Caco-2 (cell line): ENCODE results near the gene DNAAF8. TPM values are rescaled to one million over a fixed set of nuclear protein-coding genes. Genes with fewer than 3 reads are reported as not detected.

Experiments used
- BruUV-seq: library from RNA; stranded (reverse); fragments of 400-500 nt; replicated peaks from 2 replicates; lab custom pipeline; 2021; lab: Mats Ljungman, UMichigan
- CTCF ChIA-PET: fragments of 300-600 bp; sonication (Branson Sonifier 250); formaldehyde crosslinking; loops from one replicate; lab custom pipeline; 2022; ENCODE audit warnings: antibody characterized with exemption; lab: Charles Lee
- POLR2A ChIA-PET: fragments of 300-600 bp; sonication (Branson Sonifier 250); formaldehyde crosslinking; loops from one replicate; lab custom pipeline; 2022; ENCODE audit warnings: antibody characterized with exemption; lab: Charles Lee
- DNase-seq, 2 experiments: peaks; one replicate each; pipeline versions ENCODE4 v3.0.0 to v3.0.0-alpha.2; 2020 to 2022
- H3K27me3 ChIP-seq: replicated peaks from 2 replicates; pipeline ENCODE4 v1.6.0; 2011; ENCODE audit warnings: low read length; ENCODE audit not compliant: control insufficient read depth, insufficient read depth
- H3K36me3 ChIP-seq: 2 replicates; pipeline ENCODE4 v1.5.1; 2011; ENCODE audit warnings: low read length; ENCODE audit not compliant: control insufficient read depth, insufficient read depth
- H3K4me1 ChIP-seq: fragments of 250-450 bp; sonication (Bioruptor Pico); 2 replicates; pipeline ENCODE4 v1.5.1; 2020; ENCODE audit warnings: mild to moderate bottlenecking
- H3K4me3 ChIP-seq: 2 replicates; pipeline ENCODE4 v1.5.1; 2011; ENCODE audit warnings: low read depth, mild to moderate bottlenecking, control low read depth, low read length
- H3K9me3 ChIP-seq: fragments of 250-450 bp; sonication (Bioruptor Pico); 2 replicates; pipeline ENCODE4 v1.5.1; 2020; ENCODE audit warnings: mild to moderate bottlenecking, moderate library complexity
- H3K27ac Mint-ChIP-seq: one replicate; pipeline ENCODE4 v1.8.0; 2022; ENCODE audit warnings: mixed read lengths; ENCODE audit not compliant: unreplicated experiment
- H3K27me3 Mint-ChIP-seq: one replicate; pipeline ENCODE4 v1.8.0; 2022; ENCODE audit warnings: mixed read lengths; ENCODE audit not compliant: insufficient read depth, unreplicated experiment
- H3K36me3 Mint-ChIP-seq: one replicate; pipeline ENCODE4 v1.8.0; 2022; ENCODE audit warnings: mild to moderate bottlenecking, mixed read lengths; ENCODE audit not compliant: insufficient read depth, unreplicated experiment
- H3K4me1 Mint-ChIP-seq: one replicate; pipeline ENCODE4 v1.8.0; 2022; ENCODE audit warnings: low read depth, mixed read lengths; ENCODE audit not compliant: unreplicated experiment
- H3K4me3 Mint-ChIP-seq: one replicate; pipeline ENCODE4 v1.8.0; 2022; ENCODE audit warnings: mild to moderate bottlenecking, moderate library complexity, mixed read lengths; ENCODE audit not compliant: unreplicated experiment
- H3K9me3 Mint-ChIP-seq: one replicate; pipeline ENCODE4 v1.8.0; 2022; ENCODE audit warnings: mixed read lengths; ENCODE audit not compliant: unreplicated experiment
- intact Hi-C: fragments of 100-400 bp; cut with micrococcal nuclease; formaldehyde crosslinking; loops from one replicate; pipeline ENCODE4 v1.10.0; 2022; ENCODE audit not compliant: unreplicated experiment
- total RNA-seq: library from RNA; stranded (reverse); gene quantifications from 2 replicates; pipeline ENCODE4 v1.2.3, GENCODE V29; 2022
- TF ChIP-seq, protein P1 (sequence below), 2 experiments: fragments of 200-600 bp in 1 of 2; IDR thresholded peaks; 1 replicate in 1 of 2; 2 replicates in 1 of 2; pipeline versions ENCODE4 v1.5.1 to v1.8.0; 2011 to 2022; ENCODE audit warnings: antibody characterized with exemption in 1 of 2, control low read depth in 1 of 2, inconsistent platforms in 1 of 2, low read depth in 1 of 2, low read length in 1 of 2, mild to moderate bottlenecking in 1 of 2, moderate library complexity in 1 of 2; ENCODE audit not compliant: insufficient read depth in 1 of 2, severe bottlenecking in 1 of 2, unreplicated experiment in 1 of 2

The DNAAF8 gene
- total RNA-seq, 1 experiment from 2014 or later: 0.54 TPM

DNA sequence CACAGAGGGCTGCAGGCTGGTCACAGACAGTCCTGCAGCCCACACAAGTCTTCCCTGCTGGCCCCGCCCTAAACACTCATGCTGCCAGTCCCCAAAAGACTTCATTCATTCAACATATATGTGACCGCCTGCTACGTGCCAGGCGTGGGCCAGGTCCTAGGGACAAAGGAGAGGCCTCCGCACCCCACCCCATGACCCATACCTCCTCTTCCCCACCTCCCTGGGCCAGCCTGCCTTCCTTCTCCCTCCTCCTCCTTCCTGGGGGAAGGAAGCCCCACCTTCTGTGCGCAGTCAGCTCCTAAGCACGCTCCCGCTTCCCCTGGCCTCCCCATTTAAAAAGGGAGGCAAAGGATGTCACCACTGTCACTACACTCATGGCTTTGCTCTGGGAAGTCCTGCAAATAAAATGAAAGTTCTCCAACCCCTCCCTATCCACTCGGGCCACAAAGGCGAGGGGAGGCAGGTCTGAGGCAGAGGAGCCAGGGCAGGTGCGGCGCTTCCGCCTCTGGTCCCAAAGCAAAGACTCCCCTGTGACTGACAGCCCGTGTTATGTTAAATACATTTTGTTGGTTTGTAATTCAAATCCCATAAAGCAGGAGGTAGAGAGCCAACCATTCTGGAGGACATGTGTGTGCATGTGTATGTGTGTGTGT lies 9.0 kb downstream of the DNAAF8 start:
- no peaks in the 10 kb centered on the region for H3K9me3 Mint-ChIP-seq
- H3K4me3 Mint-ChIP-seq: no peak overlapping the region
- no peaks in the 10 kb centered on the region for H3K36me3 ChIP-seq
- H3K27me3 Mint-ChIP-seq: no peaks in the 10 kb centered on the region
- TF ChIP-seq, protein P1, sequence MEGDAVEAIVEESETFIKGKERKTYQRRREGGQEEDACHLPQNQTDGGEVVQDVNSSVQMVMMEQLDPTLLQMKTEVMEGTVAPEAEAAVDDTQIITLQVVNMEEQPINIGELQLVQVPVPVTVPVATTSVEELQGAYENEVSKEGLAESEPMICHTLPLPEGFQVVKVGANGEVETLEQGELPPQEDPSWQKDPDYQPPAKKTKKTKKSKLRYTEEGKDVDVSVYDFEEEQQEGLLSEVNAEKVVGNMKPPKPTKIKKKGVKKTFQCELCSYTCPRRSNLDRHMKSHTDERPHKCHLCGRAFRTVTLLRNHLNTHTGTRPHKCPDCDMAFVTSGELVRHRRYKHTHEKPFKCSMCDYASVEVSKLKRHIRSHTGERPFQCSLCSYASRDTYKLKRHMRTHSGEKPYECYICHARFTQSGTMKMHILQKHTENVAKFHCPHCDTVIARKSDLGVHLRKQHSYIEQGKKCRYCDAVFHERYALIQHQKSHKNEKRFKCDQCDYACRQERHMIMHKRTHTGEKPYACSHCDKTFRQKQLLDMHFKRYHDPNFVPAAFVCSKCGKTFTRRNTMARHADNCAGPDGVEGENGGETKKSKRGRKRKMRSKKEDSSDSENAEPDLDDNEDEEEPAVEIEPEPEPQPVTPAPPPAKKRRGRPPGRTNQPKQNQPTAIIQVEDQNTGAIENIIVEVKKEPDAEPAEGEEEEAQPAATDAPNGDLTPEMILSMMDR (IDR thresholded peaks at IDR 0.05; ENCODE audit: insufficient read depth in 1 of 2, low read depth in 1 of 2, low read length in 1 of 2, severe bottlenecking in 1 of 2, unreplicated experiment in 1 of 2): no peak
- no peaks in the 10 kb centered on the region for H3K4me1 ChIP-seq
- H3K9me3 ChIP-seq: no peaks in the 10 kb centered on the region
- H3K4me3 ChIP-seq: no peak overlapping the region
- no TSS peak for BruUV-seq
- H3K27ac Mint-ChIP-seq: no peak overlapping the region
- POLR2A ChIA-PET: no interaction called here
- H3K27me3 ChIP-seq: no peaks in the 10 kb centered on the region
- peaks cover 6% of the 10 kb centered on the region for H3K36me3 Mint-ChIP-seq
- CTCF ChIA-PET: no interaction called here
- intact Hi-C loops: no loop called here
- no peak for DNase-seq
- H3K4me1 Mint-ChIP-seq: no peaks in the 10 kb centered on the region

GRCh38 chr16:4744555-4745273 lies 10.4 kb downstream of the DNAAF8 start:
- DNase-seq: no peak
- intact Hi-C loops: no loop called here
- no peaks in the 10 kb centered on the region for H3K4me1 ChIP-seq
- no peaks in the 10 kb centered on the region for H3K4me1 Mint-ChIP-seq
- POLR2A ChIA-PET: no interaction called here
- TF ChIP-seq, protein P1 (IDR thresholded peaks at IDR 0.05; ENCODE audit: insufficient read depth in 1 of 2, low read depth in 1 of 2, low read length in 1 of 2, severe bottlenecking in 1 of 2, unreplicated experiment in 1 of 2): no peak
- H3K27me3 Mint-ChIP-seq: no peaks in the 10 kb centered on the region
- no TSS peak for BruUV-seq
- CTCF ChIA-PET: no interaction called here
- H3K27ac Mint-ChIP-seq: no peak overlapping the region
- peaks cover 8% of the 10 kb centered on the region for H3K36me3 Mint-ChIP-seq
- no peaks in the 10 kb centered on the region for H3K9me3 ChIP-seq
- no peaks in the 10 kb centered on the region for H3K27me3 ChIP-seq
- H3K9me3 Mint-ChIP-seq: no peaks in the 10 kb centered on the region
- H3K36me3 ChIP-seq: no peaks in the 10 kb centered on the region
- no peak overlapping the region for H3K4me3 ChIP-seq
- no peak overlapping the region for H3K4me3 Mint-ChIP-seq

- no TSS peak for BruUV-seq
- no peaks in the 10 kb centered on the region for H3K27me3 ChIP-seq
- intact Hi-C loops: no loop called here
- no peaks in the 10 kb centered on the region for H3K27me3 Mint-ChIP-seq
- no peak for DNase-seq
- H3K4me3 ChIP-seq: no peak overlapping the region
- H3K36me3 Mint-ChIP-seq: peaks cover 10% of the 10 kb centered on the region
- ChIA-PET CTCF (no interaction called here), POLR2A (no interaction called here)
- no peaks in the 10 kb centered on the region for H3K36me3 ChIP-seq
- no peaks in the 10 kb centered on the region for H3K4me1 ChIP-seq
- no peak overlapping the region for H3K4me3 Mint-ChIP-seq
- H3K27ac Mint-ChIP-seq: no peak overlapping the region
- H3K4me1 Mint-ChIP-seq: no peaks in the 10 kb centered on the region
- no peaks in the 10 kb centered on the region for H3K9me3 ChIP-seq
- TF ChIP-seq, protein P1 (IDR thresholded peaks at IDR 0.05; ENCODE audit: insufficient read depth in 1 of 2, low read depth in 1 of 2, low read length in 1 of 2, severe bottlenecking in 1 of 2, unreplicated experiment in 1 of 2): no peak
- H3K9me3 Mint-ChIP-seq: no peaks in the 10 kb centered on the region
These were observed 10.9 kb downstream of the DNAAF8 start for GRCh38 chr16:4745274-4745569.
